GM23338 (cell line): ENCODE measurements around the gene RCL1. TPM values are rescaled to one million over a fixed set of nuclear protein-coding genes. Genes with fewer than 3 reads are reported as not detected.

Experiments
- ATAC-seq: fragments of 200-7000 bp; cut with Tn5 transposase; 3 replicates; pipeline ENCODE4 v1.9.1; 2020
- DNase-seq: peaks from one replicate; pipeline ENCODE4 v3.0.0-alpha.2; 2015; ENCODE audit warnings: low spot score
- H2AFZ ChIP-seq: fragments of 200-600 bp; sonication (generic); 2 replicates; pipeline ENCODE4 v1.8.0; 2016; ENCODE audit warnings: antibody characterized with exemption, mild to moderate bottlenecking, moderate library complexity
- H3F3A ChIP-seq: fragments of 200-600 bp; sonication (generic); replicated peaks from 2 replicates; pipeline ENCODE4 v1.8.0; 2017; ENCODE audit warnings: antibody characterized with exemption, mixed run types, low read depth
- H3K27ac ChIP-seq: fragments of 200-600 bp; sonication (generic); 2 replicates; pipeline ENCODE4 v1.6.1; 2016; ENCODE audit warnings: low read depth
- H3K27me3 ChIP-seq: fragments of 200-600 bp; sonication (generic); 2 replicates; pipeline ENCODE4 v1.8.0; 2016; ENCODE audit warnings: mild to moderate bottlenecking, mixed run types, moderate library complexity; ENCODE audit not compliant: insufficient read depth
- H3K36me3 ChIP-seq: fragments of 200-600 bp; sonication (generic); 2 replicates; pipeline ENCODE4 v1.8.0; 2016; ENCODE audit warnings: mild to moderate bottlenecking; ENCODE audit not compliant: insufficient read depth
- H3K4me1 ChIP-seq: fragments of 200-600 bp; sonication (generic); 2 replicates; pipeline ENCODE4 v1.8.0; 2016; ENCODE audit warnings: mild to moderate bottlenecking, moderate library complexity; ENCODE audit not compliant: insufficient read depth
- H3K4me2 ChIP-seq: fragments of 200-600 bp; sonication (generic); 2 replicates; pipeline ENCODE4 v1.7.1; 2017; ENCODE audit warnings: mixed run types
- H3K4me3 ChIP-seq: fragments of 200-600 bp; sonication (generic); 2 replicates; pipeline ENCODE4 v1.6.1; 2016; ENCODE audit warnings: mixed run types
- H3K79me2 ChIP-seq: fragments of 200-600 bp; sonication (generic); replicated peaks from 2 replicates; pipeline ENCODE4 v1.8.0; 2017; ENCODE audit warnings: mild to moderate bottlenecking; ENCODE audit not compliant: insufficient read depth
- H3K9me2 ChIP-seq: fragments of 200-600 bp; sonication (generic); 2 replicates; pipeline ENCODE4 v1.8.0; 2017; ENCODE audit not compliant: insufficient read depth
- H4K20me1 ChIP-seq: fragments of 200-600 bp; sonication (generic); replicated peaks from 2 replicates; pipeline ENCODE4 v1.8.0; 2017; ENCODE audit warnings: mild to moderate bottlenecking; ENCODE audit not compliant: insufficient read depth
- H3K27ac Mint-ChIP-seq: 2 replicates; pipeline ENCODE4 v1.8.0; 2020; ENCODE audit warnings: inconsistent platforms, mild to moderate bottlenecking, moderate library complexity, mixed read lengths
- H3K27me3 Mint-ChIP-seq: 3 replicates; pipeline ENCODE4 v1.8.0; 2022; ENCODE audit warnings: low read depth, mild to moderate bottlenecking, moderate library complexity, mixed read lengths, inconsistent platforms; ENCODE audit not compliant: insufficient read depth, poor library complexity
- H3K36me3 Mint-ChIP-seq: 3 replicates; pipeline ENCODE4 v1.8.0; 2021; ENCODE audit warnings: low read depth, mild to moderate bottlenecking, inconsistent platforms, moderate library complexity, mixed read lengths
- H3K4me1 Mint-ChIP-seq: 3 replicates; pipeline ENCODE4 v1.8.0; 2020; ENCODE audit warnings: mild to moderate bottlenecking, inconsistent platforms, mixed read lengths
- H3K4me3 Mint-ChIP-seq: 3 replicates; pipeline ENCODE4 v1.8.0; 2021; ENCODE audit warnings: moderate library complexity, mild to moderate bottlenecking, inconsistent platforms, mixed read lengths
- H3K9me3 Mint-ChIP-seq: 3 replicates; pipeline ENCODE4 v1.8.0; 2020; ENCODE audit warnings: moderate library complexity, mild to moderate bottlenecking, inconsistent platforms, mixed read lengths
- CREB1 ChIP-seq: fragments of 250-450 bp; sonication (Bioruptor Pico); IDR thresholded peaks from 2 replicates; pipeline ENCODE4 v1.5.0; 2020; ENCODE audit warnings: low read depth, mild to moderate bottlenecking, moderate library complexity
- CTCF ChIP-seq, 2 experiments: fragments of 200-600 bp in 1 of 2; sonication (generic) in 1 of 2; conservative IDR thresholded peaks; 2 replicates each; pipeline versions ENCODE4 v1.5.1 to v1.6.1; 2016 to 2017; ENCODE audit warnings: antibody characterized with exemption in 2 of 2, low read depth in 2 of 2, mild to moderate bottlenecking in 2 of 2, moderate library complexity in 1 of 2
- EZH2phosphoT487 ChIP-seq: fragments of 200-600 bp; sonication (generic); IDR thresholded peaks from one replicate; pipeline ENCODE4 v1.8.1; 2018; ENCODE audit warnings: antibody characterized with exemption; ENCODE audit not compliant: unreplicated experiment
- POLR2AphosphoS5 ChIP-seq: IDR thresholded peaks from 2 replicates; pipeline ENCODE4 v1.6.1; 2016; ENCODE audit warnings: antibody characterized with exemption, low read depth
- STAT1 ChIP-seq: IDR thresholded peaks from one replicate; pipeline ENCODE4 v1.6.1; 2016; ENCODE audit warnings: antibody characterized with exemption; ENCODE audit not compliant: unreplicated experiment
- ZNF331 ChIP-seq: fragments of 250-450 bp; sonication (Bioruptor Pico); IDR thresholded peaks from 2 replicates; pipeline ENCODE4 v1.5.0; 2020; ENCODE audit warnings: low read depth, mild to moderate bottlenecking, moderate library complexity
- polyA plus RNA-seq: library from polyadenylated mRNA; unstranded; fragments of >200 nt; fragmentation: Nextera tagmentation; extraction: Ambion mirVana; gene quantifications from 2 replicates; pipeline ENCODE4 v1.2.1, GENCODE V29; 2016
- total RNA-seq: library from RNA; depleted of rRNA; stranded (reverse); fragments of >200 nt; shearing (Covaris generic); gene quantifications from 2 replicates; pipeline ENCODE4 v1.2.3, GENCODE V29; 2014

RCL1 gene
- total and polyA plus RNA-seq, 2 experiments from 2014 or later = 19.3 to 41.2 TPM

DNA sequence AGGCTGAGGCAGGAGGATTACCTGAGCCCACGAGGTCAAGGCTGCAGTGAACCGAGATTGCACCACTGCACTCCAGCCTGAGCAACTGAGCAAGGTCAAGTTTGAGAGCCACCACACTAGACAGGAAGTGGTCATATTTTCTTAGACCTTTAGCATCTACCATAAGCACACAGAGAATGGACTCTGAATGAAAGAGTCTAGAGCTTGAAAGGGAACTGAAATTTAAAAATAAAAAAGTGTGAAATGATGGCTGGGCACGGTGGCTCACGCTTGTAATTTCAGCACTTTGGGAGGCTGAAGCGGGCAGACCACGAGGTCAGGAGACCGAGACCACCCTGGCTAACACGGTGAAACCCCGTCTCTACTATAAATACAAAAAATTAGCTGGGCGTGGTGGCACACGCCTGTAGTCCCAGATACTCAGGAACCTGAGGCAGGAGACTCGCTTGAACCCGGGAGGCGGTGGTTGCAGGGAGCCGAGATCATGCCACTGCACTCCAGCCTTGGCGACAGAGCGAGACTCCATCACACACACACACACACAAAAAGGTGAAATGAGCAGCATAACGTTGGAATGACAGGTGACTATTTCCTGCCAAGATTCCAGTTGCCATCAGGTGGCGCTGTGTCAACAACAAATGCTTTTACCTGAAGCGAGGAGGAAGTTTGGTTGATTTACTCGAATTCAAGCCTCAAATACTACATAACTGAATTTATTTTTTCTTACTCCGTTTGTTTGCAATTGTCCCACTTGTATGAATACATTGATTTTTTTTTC, 30.4 kb upstream of the RCL1 start:
- H3K9me2 ChIP-seq = no peaks in the 10 kb centered on the region
- H3K27ac Mint-ChIP-seq = no peak overlapping the region
- no peaks in the 10 kb centered on the region for H3K36me3 Mint-ChIP-seq
- no peaks in the 10 kb centered on the region for H3F3A ChIP-seq
- DNase-seq (peak; percentile 91), ATAC-seq (peak; percentile 67)
- no peak for TF ChIP-seq CREB1 (CRISPR knock-in tag)
- TF ChIP-seq STAT1 = no peak
- TF ChIP-seq POLR2AphosphoS5 = no peak
- peak; percentile 97 to 98 for TF ChIP-seq CTCF (conservative IDR thresholded peaks at IDR 0.05; ENCODE audit: low read depth in 2 of 2)
- TF ChIP-seq ZNF331 (CRISPR knock-in tag) = no peak
- H3K4me3 ChIP-seq = peak overlapping the region; percentile 1; the same call in 1 of the 2 replicates
- no peak overlapping the region for H3K27ac ChIP-seq
- H3K27me3 Mint-ChIP-seq = peaks cover 11% of the 10 kb centered on the region
- no peak overlapping the region for H2AFZ ChIP-seq
- H3K4me2 ChIP-seq = peak overlapping the region; percentile 22
- no peaks in the 10 kb centered on the region for H3K9me3 Mint-ChIP-seq
- no peaks in the 10 kb centered on the region for H3K36me3 ChIP-seq
- H4K20me1 ChIP-seq = no peaks in the 10 kb centered on the region
- peaks cover 9% of the 10 kb centered on the region; the same call in 1 of the 2 replicates for H3K4me1 ChIP-seq
- peak overlapping the region; percentile 59 for H3K4me3 Mint-ChIP-seq
- peaks cover 14% of the 10 kb centered on the region for H3K4me1 Mint-ChIP-seq
- no peaks in the 10 kb centered on the region for H3K79me2 ChIP-seq
- no peaks in the 10 kb centered on the region for H3K27me3 ChIP-seq

- H3K27me3 Mint-ChIP-seq = peaks cover 11% of the 10 kb centered on the region
- Histone ChIP-seq H3K79me2 (no peaks in the 10 kb centered on the region), H3K4me3 (peak overlapping the region; percentile 1; the same call in 1 of the 2 replicates), H3K4me2 (peak overlapping the region; percentile 22), H3F3A (no peaks in the 10 kb centered on the region), H4K20me1 (no peaks in the 10 kb centered on the region), H3K4me1 (peaks cover 9% of the 10 kb centered on the region; the same call in 1 of the 2 replicates), H3K9me2 (no peaks in the 10 kb centered on the region), H3K27ac (no peak overlapping the region), H3K36me3 (no peaks in the 10 kb centered on the region), H2AFZ (no peak overlapping the region; the same call in 1 of the 2 replicates), H3K27me3 (no peaks in the 10 kb centered on the region)
- 0 out of 2 replicates have a peak overlapping the region, but pooled peaks have one; percentile 25 for H3K27ac Mint-ChIP-seq
- peaks cover 14% of the 10 kb centered on the region for H3K4me1 Mint-ChIP-seq
- no peaks in the 10 kb centered on the region for H3K36me3 Mint-ChIP-seq
- DNase-seq (peak; percentile 68), ATAC-seq (peak; percentile 93)
- peak overlapping the region; percentile 59 for H3K4me3 Mint-ChIP-seq
- no peaks in the 10 kb centered on the region for H3K9me3 Mint-ChIP-seq
- TF ChIP-seq EZH2phosphoT487 (no peak), CTCF (conservative IDR thresholded peaks at IDR 0.05; ENCODE audit: low read depth in 2 of 2) (peak in 1 of 2 experiments; percentile 8; a peak in 1 of 4 replicates)
Observed at GRCh38 chr9:4762886-4763541, 29.7 kb upstream of the RCL1 start.
